Measurements from ENCODE around the gene MDH1B.

The MDH1B gene

GRCh38 chr2:206805887-206806607, 40.9 kb upstream of the MDH1B start:
- no peak overlapping the region for H3K4me3 ChIP-seq (ENCODE audit: low read length, poor library complexity, severe bottlenecking)
- H3K4me1 ChIP-seq (ENCODE audit: insufficient read depth, low read length, poor library complexity, severe bottlenecking): no peaks in the 10 kb centered on the region
- H3K9ac ChIP-seq (ENCODE audit: low read depth, low read length, poor library complexity, severe bottlenecking): no peak overlapping the region
- H3K9me3 ChIP-seq (ENCODE audit: insufficient read depth, low read depth, low read length): no peaks in the 10 kb centered on the region
- H4K20me1 ChIP-seq (ENCODE audit: insufficient read depth, low read length, poor library complexity, severe bottlenecking): no peaks in the 10 kb centered on the region
- no peaks in the 10 kb centered on the region for H3K79me2 ChIP-seq (ENCODE audit: insufficient read depth, low read length)
- H3K9me2 ChIP-seq (replicated peaks; ENCODE audit: low read depth, low read length): no peaks in the 10 kb centered on the region
- no peaks in the 10 kb centered on the region for H3K27me3 ChIP-seq (ENCODE audit: insufficient read depth, low read length, poor library complexity, severe bottlenecking)
- no peak for TF ChIP-seq EZH2phosphoT487 (IDR thresholded peaks at IDR 0.05; ENCODE audit: borderline replicate concordance)
- TF ChIP-seq CTCF (conservative IDR thresholded peaks at IDR 0.05; ENCODE audit: low read length): no peak
- no peak overlapping the region for H3K4me2 ChIP-seq (ENCODE audit: low read depth, low read length, poor library complexity, severe bottlenecking)
- H2AFZ ChIP-seq (ENCODE audit: low read length): no peak overlapping the region
- no peaks in the 10 kb centered on the region for H3K36me3 ChIP-seq (ENCODE audit: insufficient read depth, low read length)
- no peaks in the 10 kb centered on the region for H3F3A ChIP-seq (ENCODE audit: low read depth)

- no peak for TF ChIP-seq CTCF (conservative IDR thresholded peaks at IDR 0.05; ENCODE audit: low read length)
Observed at GRCh38 chr2:206804326-206804725, 39.2 kb upstream of the MDH1B start.

GRCh38 chr2:206802654-206803514, 37.8 kb upstream of the MDH1B start:
- no peaks in the 10 kb centered on the region for H3K9me3 ChIP-seq (ENCODE audit: insufficient read depth, low read depth, low read length)
- no peak overlapping the region for H3K9ac ChIP-seq (ENCODE audit: low read depth, low read length, poor library complexity, severe bottlenecking)
- TF ChIP-seq EZH2phosphoT487 (IDR thresholded peaks at IDR 0.05; ENCODE audit: borderline replicate concordance) (no peak), CTCF (conservative IDR thresholded peaks at IDR 0.05; ENCODE audit: low read length) (no peak)
- H3F3A ChIP-seq (ENCODE audit: low read depth): no peaks in the 10 kb centered on the region
- H3K4me2 ChIP-seq (ENCODE audit: low read depth, low read length, poor library complexity, severe bottlenecking): no peak overlapping the region
- peaks cover 8% of the 10 kb centered on the region for H3K4me1 ChIP-seq (ENCODE audit: insufficient read depth, low read length, poor library complexity, severe bottlenecking)
- no peaks in the 10 kb centered on the region for H3K9me2 ChIP-seq (replicated peaks; ENCODE audit: low read depth, low read length)
- no peak overlapping the region for H3K4me3 ChIP-seq (ENCODE audit: low read length, poor library complexity, severe bottlenecking)
- H3K27me3 ChIP-seq (ENCODE audit: insufficient read depth, low read length, poor library complexity, severe bottlenecking): no peaks in the 10 kb centered on the region
- H4K20me1 ChIP-seq (ENCODE audit: insufficient read depth, low read length, poor library complexity, severe bottlenecking): no peaks in the 10 kb centered on the region
- H3K36me3 ChIP-seq (ENCODE audit: insufficient read depth, low read length): no peaks in the 10 kb centered on the region
- no peak overlapping the region for H2AFZ ChIP-seq (ENCODE audit: low read length)
- H3K79me2 ChIP-seq (ENCODE audit: insufficient read depth, low read length): no peaks in the 10 kb centered on the region

More at GRCh38 chr2:206804326-206804725, 39.2 kb upstream of the MDH1B start:
- Histone ChIP-seq H3F3A (ENCODE audit: low read depth) (no peaks in the 10 kb centered on the region), H2AFZ (ENCODE audit: low read length) (no peak overlapping the region), H3K4me1 (ENCODE audit: insufficient read depth, low read length, poor library complexity, severe bottlenecking) (peaks cover 4% of the 10 kb centered on the region), H3K4me2 (ENCODE audit: low read depth, low read length, poor library complexity, severe bottlenecking) (no peak overlapping the region), H3K9me3 (ENCODE audit: insufficient read depth, low read depth, low read length) (no peaks in the 10 kb centered on the region), H3K36me3 (ENCODE audit: insufficient read depth, low read length) (no peaks in the 10 kb centered on the region), H3K27me3 (ENCODE audit: insufficient read depth, low read length, poor library complexity, severe bottlenecking) (no peaks in the 10 kb centered on the region), H3K9ac (ENCODE audit: low read depth, low read length, poor library complexity, severe bottlenecking) (no peak overlapping the region), H4K20me1 (ENCODE audit: insufficient read depth, low read length, poor library complexity, severe bottlenecking) (no peaks in the 10 kb centered on the region), H3K4me3 (ENCODE audit: low read length, poor library complexity, severe bottlenecking) (no peak overlapping the region), H3K79me2 (ENCODE audit: insufficient read depth, low read length) (no peaks in the 10 kb centered on the region), H3K9me2 (replicated peaks; ENCODE audit: low read depth, low read length) (no peaks in the 10 kb centered on the region)
